T-helper 2 cell treated with Interferon-gamma antibody and Interleukin-4, amounts not matched to agents 5 μg/mL and 100 μg/mL, for 36 hours (primary cell): ENCODE data around the gene FOXI1.
"Not testable (repeated sequence)": the region's sequence is repeated elsewhere in the genome, so short reads cannot be mapped to it uniquely, and the experiment has no call there.

Experiments
- DNase-seq: peaks from one replicate; pipeline ENCODE4 v3.0.0; 2021; ENCODE audit warnings: low spot score
- H3K27ac Mint-ChIP-seq: one replicate; pipeline ENCODE4 v1.8.0; 2021; ENCODE audit warnings: mild to moderate bottlenecking, mixed read lengths
- H3K27me3 Mint-ChIP-seq: one replicate; pipeline ENCODE4 v1.8.0; 2021; ENCODE audit warnings: low read depth, mixed read lengths
- H3K36me3 Mint-ChIP-seq: one replicate; pipeline ENCODE4 v1.8.0; 2021; ENCODE audit warnings: low read depth, mixed read lengths
- H3K4me1 Mint-ChIP-seq: one replicate; pipeline ENCODE4 v1.8.0; 2021; ENCODE audit warnings: low read depth, mixed read lengths
- H3K4me3 Mint-ChIP-seq: one replicate; pipeline ENCODE4 v1.8.0; 2022; ENCODE audit warnings: mild to moderate bottlenecking, moderate library complexity, mixed read lengths
- H3K9me3 Mint-ChIP-seq: one replicate; pipeline ENCODE4 v1.8.0; 2021; ENCODE audit warnings: mixed read lengths

FOXI1 gene

GRCh38 chr5:170126061-170126460 is 20.4 kb downstream of the FOXI1 start:
- Mint-ChIP-seq H3K36me3 (no peaks in the 10 kb centered on the region), H3K27me3 (peaks cover 37% of the 10 kb centered on the region), H3K4me1 (no peaks in the 10 kb centered on the region), H3K9me3 (peaks cover 9% of the 10 kb centered on the region), H3K4me3 (no peak overlapping the region), H3K27ac (no peak overlapping the region)
- DNase-seq = no peak

- Mint-ChIP-seq H3K4me3 (no peak overlapping the region), H3K36me3 (no peaks in the 10 kb centered on the region), H3K27ac (no peak overlapping the region), H3K27me3 (peaks cover 36% of the 10 kb centered on the region), H3K9me3 (peaks cover 9% of the 10 kb centered on the region), H3K4me1 (no peaks in the 10 kb centered on the region)
- no peak for DNase-seq
Observed at GRCh38 chr5:170126626-170127025, 20.9 kb downstream of the FOXI1 start.

GRCh38 chr5:170131235-170131634 is 25.5 kb downstream of the FOXI1 start:
- H3K36me3 Mint-ChIP-seq = no peaks in the 10 kb centered on the region
- no peak for DNase-seq
- H3K27ac Mint-ChIP-seq = no peak overlapping the region
- H3K9me3 Mint-ChIP-seq = peaks cover 3% of the 10 kb centered on the region
- H3K4me3 Mint-ChIP-seq = no peak overlapping the region
- H3K27me3 Mint-ChIP-seq = peaks cover 38% of the 10 kb centered on the region
- no peaks in the 10 kb centered on the region for H3K4me1 Mint-ChIP-seq

GRCh38 chr5:170132269-170132975 is 26.7 kb downstream of the FOXI1 start:
- no peak for DNase-seq
- Mint-ChIP-seq H3K27ac (no peak overlapping the region), H3K9me3 (no peaks in the 10 kb centered on the region), H3K36me3 (no peaks in the 10 kb centered on the region), H3K27me3 (peaks cover 30% of the 10 kb centered on the region), H3K4me1 (no peaks in the 10 kb centered on the region), H3K4me3 (no peak overlapping the region)

- Mint-ChIP-seq H3K4me3 (no peak overlapping the region), H3K4me1 (no peaks in the 10 kb centered on the region), H3K27ac (no peak overlapping the region), H3K9me3 (no peaks in the 10 kb centered on the region), H3K27me3 (peaks cover 26% of the 10 kb centered on the region), H3K36me3 (no peaks in the 10 kb centered on the region)
- no peak for DNase-seq
Observed at GRCh38 chr5:170132976-170133448, 27.3 kb downstream of the FOXI1 start.

GRCh38 chr5:170135796-170136490 is 30.2 kb downstream of the FOXI1 start:
- H3K4me3 Mint-ChIP-seq = no peak overlapping the region
- H3K9me3 Mint-ChIP-seq = no peaks in the 10 kb centered on the region
- no peaks in the 10 kb centered on the region for H3K4me1 Mint-ChIP-seq
- no peaks in the 10 kb centered on the region for H3K36me3 Mint-ChIP-seq
- H3K27me3 Mint-ChIP-seq = peaks cover 15% of the 10 kb centered on the region
- no peak overlapping the region for H3K27ac Mint-ChIP-seq
- no peak for DNase-seq

- no peak for DNase-seq
- Mint-ChIP-seq H3K4me3 (no peak overlapping the region), H3K9me3 (no peaks in the 10 kb centered on the region), H3K27me3 (peaks cover 15% of the 10 kb centered on the region), H3K27ac (no peak overlapping the region), H3K4me1 (peaks cover 2% of the 10 kb centered on the region), H3K36me3 (no peaks in the 10 kb centered on the region)
Observed at GRCh38 chr5:170136506-170136905, 30.8 kb downstream of the FOXI1 start.

- H3K4me1 Mint-ChIP-seq = peaks cover 2% of the 10 kb centered on the region
- no peaks in the 10 kb centered on the region for H3K36me3 Mint-ChIP-seq
- H3K9me3 Mint-ChIP-seq = no peaks in the 10 kb centered on the region
- H3K4me3 Mint-ChIP-seq = no peak overlapping the region
- no peak for DNase-seq
- H3K27me3 Mint-ChIP-seq = peaks cover 13% of the 10 kb centered on the region
- H3K27ac Mint-ChIP-seq = no peak overlapping the region
Observed at GRCh38 chr5:170137694-170138214, 32.1 kb downstream of the FOXI1 start.

- Mint-ChIP-seq H3K27me3 (peaks cover 15% of the 10 kb centered on the region), H3K27ac (no peak overlapping the region), H3K9me3 (no peaks in the 10 kb centered on the region), H3K36me3 (no peaks in the 10 kb centered on the region), H3K4me3 (no peak overlapping the region), H3K4me1 (peaks cover 2% of the 10 kb centered on the region)
- no peak for DNase-seq
Observed at GRCh38 chr5:170138273-170138672, 32.6 kb downstream of the FOXI1 start.

- Mint-ChIP-seq H3K4me3 (no peak overlapping the region), H3K36me3 (no peaks in the 10 kb centered on the region), H3K4me1 (peaks cover 2% of the 10 kb centered on the region), H3K27ac (no peak overlapping the region), H3K9me3 (no peaks in the 10 kb centered on the region), H3K27me3 (peaks cover 9% of the 10 kb centered on the region)
- no peak for DNase-seq
Observed at GRCh38 chr5:170139786-170140335, 34.2 kb downstream of the FOXI1 start.

- H3K27ac Mint-ChIP-seq, H3K4me3 Mint-ChIP-seq, H3K36me3 Mint-ChIP-seq, H3K27me3 Mint-ChIP-seq, H3K4me1 Mint-ChIP-seq, DNase-seq, H3K9me3 Mint-ChIP-seq: not testable (repeated sequence)
Observed at GRCh38 chr5:170141196-170141595, 35.5 kb downstream of the FOXI1 start.

- Mint-ChIP-seq H3K4me3 (no peak overlapping the region), H3K9me3 (no peaks in the 10 kb centered on the region), H3K36me3 (no peaks in the 10 kb centered on the region), H3K27me3 (peaks cover 4% of the 10 kb centered on the region), H3K27ac (no peak overlapping the region), H3K4me1 (peaks cover 2% of the 10 kb centered on the region)
- DNase-seq = no peak
Observed at GRCh38 chr5:170141636-170142035, 35.9 kb downstream of the FOXI1 start.

- peaks cover 4% of the 10 kb centered on the region for H3K27me3 Mint-ChIP-seq
- peaks cover 2% of the 10 kb centered on the region for H3K4me1 Mint-ChIP-seq
- no peak overlapping the region for H3K27ac Mint-ChIP-seq
- H3K9me3 Mint-ChIP-seq = no peaks in the 10 kb centered on the region
- DNase-seq = no peak
- no peaks in the 10 kb centered on the region for H3K36me3 Mint-ChIP-seq
- no peak overlapping the region for H3K4me3 Mint-ChIP-seq
Observed at GRCh38 chr5:170142196-170142595, 36.5 kb downstream of the FOXI1 start.

GRCh38 chr5:170143091-170143490 is 37.4 kb downstream of the FOXI1 start:
- no peak overlapping the region for H3K27ac Mint-ChIP-seq
- H3K4me1 Mint-ChIP-seq = peaks cover 2% of the 10 kb centered on the region
- peaks cover 4% of the 10 kb centered on the region for H3K27me3 Mint-ChIP-seq
- no peaks in the 10 kb centered on the region for H3K9me3 Mint-ChIP-seq
- no peak for DNase-seq
- H3K36me3 Mint-ChIP-seq = no peaks in the 10 kb centered on the region
- H3K4me3 Mint-ChIP-seq = no peak overlapping the region
